BJ (cell line): ENCODE measurements around the gene CRAMP1. TPM values are rescaled to one million over a fixed set of nuclear protein-coding genes. Genes with fewer than 3 reads are reported as not detected.

Experiments
- CTCF ChIA-PET: fragments of 350-600 bp; formaldehyde crosslinking; extraction: SDS; loops from one replicate; lab custom pipeline; 2021; ENCODE audit warnings: antibody characterized with exemption, inconsistent platforms; lab: Yijun Ruan, JAX
- POLR2A ChIA-PET: fragments of 300-600 bp; sonication (Branson Sonifier 250); formaldehyde crosslinking; extraction: SDS; loops from one replicate; lab custom pipeline; 2021; ENCODE audit warnings: antibody characterized with exemption; lab: Charles Lee
- DNase-seq: peaks from one replicate; pipeline ENCODE4 v3.0.0-alpha.2; 2011; ENCODE audit warnings: low read depth
- H3K27me3 ChIP-seq: 2 replicates; pipeline ENCODE4 v1.6.0; 2011; ENCODE audit warnings: low read length; ENCODE audit not compliant: control insufficient read depth, insufficient read depth
- H3K36me3 ChIP-seq: 2 replicates; pipeline ENCODE4 v1.5.1; 2011; ENCODE audit warnings: low read length; ENCODE audit not compliant: control insufficient read depth, insufficient read depth
- H3K4me3 ChIP-seq: 2 replicates; pipeline ENCODE4 v1.5.1; 2011; ENCODE audit warnings: low read depth, mild to moderate bottlenecking, control low read depth, low read length
- polyA plus RNA-seq: library from polyadenylated mRNA; depleted of rRNA; stranded (reverse); fragments of >200 nt; gene quantifications from 2 replicates; pipeline ENCODE4 v1.2.3, GENCODE V29; 2011
- TF ChIP-seq, protein P1 (sequence below): IDR thresholded peaks from 2 replicates; pipeline ENCODE4 v1.5.1; 2011; ENCODE audit warnings: low read depth, mild to moderate bottlenecking, control low read depth, inconsistent platforms, low read length, moderate library complexity; ENCODE audit not compliant: insufficient read depth

The CRAMP1 gene
- polyA plus RNA-seq, 1 experiment: 8.0 TPM

DNA sequence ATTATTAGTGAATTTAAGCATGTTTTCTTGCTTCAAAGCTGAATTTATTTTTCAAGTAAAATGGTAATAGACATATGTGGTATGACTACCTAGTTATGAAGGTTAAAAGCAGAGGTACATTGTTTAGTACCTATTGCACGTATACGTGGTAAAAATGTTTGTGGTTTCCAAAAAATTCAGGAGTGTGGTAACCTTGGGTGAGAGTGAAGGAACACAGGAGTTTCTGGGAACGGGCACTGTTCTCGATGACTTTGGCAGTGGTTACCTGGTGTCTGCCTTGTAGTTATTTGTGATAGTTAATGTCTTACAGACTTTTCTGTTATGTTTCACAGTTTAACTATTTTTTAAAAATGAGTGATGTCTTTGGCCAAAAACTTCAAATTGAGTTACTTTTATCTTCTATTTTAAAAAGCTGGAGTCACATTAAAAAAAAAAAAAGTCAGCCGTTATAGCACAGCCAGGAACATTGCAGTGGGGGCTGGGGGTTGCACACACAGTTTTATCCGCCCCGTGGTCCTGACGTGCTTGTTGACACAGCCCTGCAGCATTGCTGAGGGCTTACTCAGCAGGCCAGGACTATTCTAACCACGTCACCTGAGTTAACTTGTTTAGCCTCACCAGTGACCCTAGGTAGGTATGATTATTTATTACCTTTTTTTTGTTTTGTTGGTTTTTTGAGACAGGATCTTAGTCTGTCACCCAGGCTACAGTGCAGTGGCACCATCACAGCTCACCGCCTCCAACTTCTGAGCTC lies 76.8 kb downstream of the CRAMP1 start:
- CTCF ChIA-PET: interaction anchor here (4.4 kb wide), 1 partner anchor 17 kb away, joined by 23 read pairs; the partner anchor contains the start of gene MAPK8IP3
- TF ChIP-seq, protein P1, sequence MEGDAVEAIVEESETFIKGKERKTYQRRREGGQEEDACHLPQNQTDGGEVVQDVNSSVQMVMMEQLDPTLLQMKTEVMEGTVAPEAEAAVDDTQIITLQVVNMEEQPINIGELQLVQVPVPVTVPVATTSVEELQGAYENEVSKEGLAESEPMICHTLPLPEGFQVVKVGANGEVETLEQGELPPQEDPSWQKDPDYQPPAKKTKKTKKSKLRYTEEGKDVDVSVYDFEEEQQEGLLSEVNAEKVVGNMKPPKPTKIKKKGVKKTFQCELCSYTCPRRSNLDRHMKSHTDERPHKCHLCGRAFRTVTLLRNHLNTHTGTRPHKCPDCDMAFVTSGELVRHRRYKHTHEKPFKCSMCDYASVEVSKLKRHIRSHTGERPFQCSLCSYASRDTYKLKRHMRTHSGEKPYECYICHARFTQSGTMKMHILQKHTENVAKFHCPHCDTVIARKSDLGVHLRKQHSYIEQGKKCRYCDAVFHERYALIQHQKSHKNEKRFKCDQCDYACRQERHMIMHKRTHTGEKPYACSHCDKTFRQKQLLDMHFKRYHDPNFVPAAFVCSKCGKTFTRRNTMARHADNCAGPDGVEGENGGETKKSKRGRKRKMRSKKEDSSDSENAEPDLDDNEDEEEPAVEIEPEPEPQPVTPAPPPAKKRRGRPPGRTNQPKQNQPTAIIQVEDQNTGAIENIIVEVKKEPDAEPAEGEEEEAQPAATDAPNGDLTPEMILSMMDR: no peak
- Histone ChIP-seq H3K36me3 (peaks cover 20% of the 10 kb centered on the region), H3K27me3 (no peaks in the 10 kb centered on the region), H3K4me3 (no peak overlapping the region)
- DNase-seq: no peak
- POLR2A ChIA-PET: no interaction called here

DNA sequence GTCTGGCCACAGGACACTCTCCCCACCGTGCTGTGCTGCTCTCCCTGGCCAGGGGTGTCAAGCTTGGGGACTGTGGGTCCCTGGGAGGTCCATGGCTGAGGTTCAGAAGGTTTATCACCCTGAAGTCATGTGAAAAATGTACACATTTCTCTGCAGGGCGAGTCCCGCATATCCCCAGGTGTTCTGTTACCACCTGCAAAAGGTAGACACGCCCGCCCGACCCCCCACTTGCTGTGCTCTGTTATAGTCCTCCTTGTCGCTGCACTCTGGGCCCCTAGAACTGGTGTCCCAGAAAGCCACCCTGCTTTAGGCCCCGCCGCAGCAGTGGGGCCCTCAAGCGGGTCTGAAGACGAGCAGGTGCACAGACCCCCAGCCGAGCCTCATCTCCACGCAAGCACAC lies 77.7 kb downstream of the CRAMP1 start:
- ChIA-PET POLR2A (no interaction called here), CTCF (interaction anchor here (4.4 kb wide), 1 partner anchor 17 kb away, joined by 23 read pairs; the partner anchor contains the start of gene MAPK8IP3)
- DNase-seq: no peak
- Histone ChIP-seq H3K27me3 (no peaks in the 10 kb centered on the region), H3K36me3 (peaks cover 22% of the 10 kb centered on the region), H3K4me3 (no peak overlapping the region)
- TF ChIP-seq, protein P1: no peak

DNA sequence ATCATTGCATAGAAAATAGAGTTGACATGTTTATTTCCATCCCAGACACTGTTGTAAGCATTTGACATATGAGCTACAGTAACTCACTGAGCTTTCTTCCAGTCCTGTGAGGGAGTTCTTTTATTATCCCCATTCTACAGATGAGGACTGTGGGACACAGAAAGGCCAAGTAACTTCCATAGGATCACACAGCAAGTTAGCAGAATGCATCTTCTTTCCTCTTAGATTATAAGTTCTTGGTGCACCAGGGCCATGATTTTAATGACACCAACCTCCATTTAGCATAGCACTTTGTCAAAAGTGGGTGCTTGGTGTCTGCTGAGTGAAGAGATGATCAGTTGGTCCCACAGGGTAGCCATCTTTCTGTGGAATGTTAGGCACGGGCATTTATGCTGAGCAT lies 78.7 kb downstream of the CRAMP1 start:
- CTCF ChIA-PET: interaction anchor here (1.1 to 4.4 kb wide), 2 partner anchors 16 to 123 kb away, joined by 3 to 23 read pairs; partner anchors contain the start of gene MAPK8IP3
- no peaks in the 10 kb centered on the region for H3K27me3 ChIP-seq
- POLR2A ChIA-PET: no interaction called here
- H3K36me3 ChIP-seq: peaks cover 22% of the 10 kb centered on the region
- TF ChIP-seq, protein P1: no peak
- no peak overlapping the region for H3K4me3 ChIP-seq
- no peak for DNase-seq

DNA sequence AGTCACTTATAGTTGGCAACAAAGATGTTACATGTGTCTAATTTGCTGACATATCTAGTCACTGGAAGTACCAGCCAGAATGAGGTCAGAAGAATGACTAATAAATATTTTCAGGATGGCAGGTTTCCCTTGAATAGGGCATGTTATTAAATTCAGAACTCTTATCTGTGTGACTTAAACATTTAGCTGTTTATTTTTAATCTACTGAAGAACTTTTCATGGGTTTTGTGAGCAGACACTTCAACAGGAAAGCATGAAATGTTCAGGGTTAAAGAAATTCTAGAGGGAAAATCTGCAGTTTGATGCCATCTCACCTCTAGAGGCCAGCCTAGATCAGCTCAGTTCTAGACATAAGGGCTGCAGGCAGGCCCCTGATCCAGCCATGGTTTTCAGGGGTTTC lies 79.1 kb downstream of the CRAMP1 start:
- Histone ChIP-seq H3K27me3 (no peaks in the 10 kb centered on the region), H3K4me3 (no peak overlapping the region), H3K36me3 (peaks cover 22% of the 10 kb centered on the region)
- ChIA-PET CTCF (interaction anchor here (1.1 to 4.4 kb wide), 2 partner anchors 15 to 122 kb away, joined by 3 to 23 read pairs; partner anchors contain the start of gene MAPK8IP3), POLR2A (no interaction called here)
- TF ChIP-seq, protein P1: peak; percentile 40
- no peak for DNase-seq

DNA sequence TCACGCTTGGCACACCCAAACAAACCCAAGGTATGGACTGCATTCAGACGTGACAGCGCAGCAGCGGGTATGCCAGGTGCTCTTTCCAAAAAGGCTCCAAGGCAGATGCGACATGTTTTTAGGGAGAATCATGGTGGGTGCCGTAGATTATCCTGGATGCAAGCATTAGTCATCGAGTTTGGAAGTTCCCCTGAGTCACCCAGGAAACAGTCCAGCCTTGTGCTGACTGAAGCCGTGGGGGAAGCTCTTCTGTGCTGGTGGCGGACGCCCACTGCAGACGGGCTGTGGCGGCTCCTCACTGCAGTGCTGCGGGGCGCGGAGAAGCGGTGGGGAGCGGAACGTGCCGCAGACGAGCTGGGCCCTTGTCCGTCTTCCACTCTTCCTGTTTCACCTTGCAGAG lies 79.8 kb downstream of the CRAMP1 start:
- TF ChIP-seq, protein P1: no peak
- H3K4me3 ChIP-seq: no peak overlapping the region
- CTCF ChIA-PET: interaction anchor here (0.8 to 4.4 kb wide), 3 partner anchors 15 to 121 kb away, joined by 3 to 23 read pairs (median 3); partner anchors contain the start of genes EME2, MAPK8IP3 and MRPS34
- peaks cover 22% of the 10 kb centered on the region for H3K36me3 ChIP-seq
- no peaks in the 10 kb centered on the region for H3K27me3 ChIP-seq
- no peak for DNase-seq
- POLR2A ChIA-PET: no interaction called here
